GM19395 (cell line): ENCODE data around the gene ZNF474.

Experiments
- ATAC-seq: cut with Tn5 transposase; IDR thresholded peaks from one replicate; pipeline ENCODE4 v1.9.1; 2021; ENCODE audit warnings: mild to moderate bottlenecking, moderate library complexity; ENCODE audit not compliant: unreplicated experiment

Gene ZNF474

DNA sequence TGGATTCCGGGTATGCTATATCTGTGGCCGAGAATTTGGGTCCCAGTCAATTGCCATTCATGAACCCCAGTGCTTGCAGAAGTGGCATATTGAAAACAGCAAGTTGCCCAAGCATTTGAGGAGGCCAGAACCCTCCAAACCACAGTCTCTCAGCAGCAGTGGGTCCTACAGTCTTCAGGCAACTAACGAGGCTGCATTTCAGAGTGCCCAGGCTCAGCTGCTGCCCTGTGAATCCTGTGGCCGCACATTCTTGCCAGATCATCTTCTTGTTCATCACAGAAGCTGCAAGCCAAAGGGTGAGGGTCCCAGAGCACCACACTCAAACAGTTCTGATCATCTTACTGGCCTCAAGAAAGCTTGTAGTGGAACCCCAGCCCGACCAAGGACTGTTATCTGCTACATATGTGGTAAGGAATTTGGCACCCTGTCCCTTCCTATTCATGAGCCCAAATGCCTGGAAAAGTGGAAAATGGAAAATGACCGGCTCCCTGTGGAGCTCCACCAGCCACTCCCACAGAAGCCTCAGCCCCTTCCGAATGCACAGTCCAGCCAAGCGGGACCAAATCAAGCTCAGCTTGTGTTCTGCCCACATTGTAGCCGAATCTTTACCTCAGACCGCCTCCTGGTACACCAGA lies 23.0 kb downstream of the ZNF474 start:
- no peak for ATAC-seq

DNA sequence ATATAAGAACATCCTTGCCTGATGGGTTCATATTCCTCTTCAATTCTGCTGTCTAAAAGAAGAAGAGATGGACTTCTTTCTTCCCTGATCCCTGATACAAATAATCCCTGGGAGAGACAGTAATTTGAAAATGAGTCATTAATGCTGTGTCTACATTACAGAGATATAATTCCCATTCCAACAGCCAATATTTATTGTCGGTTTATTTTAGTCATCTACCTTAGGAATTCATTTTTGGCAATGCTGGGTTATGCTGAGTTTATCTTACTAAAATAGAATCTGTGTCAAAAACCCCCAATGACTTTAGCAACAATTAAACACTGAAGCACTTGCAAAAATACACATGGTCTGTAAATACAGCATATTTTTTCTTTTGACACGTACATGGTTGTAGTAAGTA lies 23.9 kb downstream of the ZNF474 start:
- ATAC-seq: no peak

DNA sequence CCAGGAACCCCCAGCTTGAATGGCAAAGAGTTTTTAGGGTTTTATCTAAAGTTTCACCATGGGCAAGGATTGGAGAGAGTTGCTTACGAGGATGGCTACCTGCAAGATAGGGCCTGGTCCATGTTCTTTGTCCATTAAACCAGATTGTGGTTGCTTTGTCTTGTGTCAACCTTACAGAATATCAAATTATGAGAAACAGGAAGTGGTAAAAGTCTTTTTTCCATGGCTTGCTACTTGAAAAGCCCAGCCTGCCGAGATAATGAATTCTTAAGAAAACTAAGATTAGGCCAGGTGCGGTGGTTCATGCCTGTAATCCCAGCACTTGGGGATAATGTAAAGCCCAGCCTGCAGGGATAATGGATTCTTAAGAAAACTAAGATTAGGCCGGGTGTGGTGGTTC lies 24.4 kb downstream of the ZNF474 start:
- no peak for ATAC-seq

DNA sequence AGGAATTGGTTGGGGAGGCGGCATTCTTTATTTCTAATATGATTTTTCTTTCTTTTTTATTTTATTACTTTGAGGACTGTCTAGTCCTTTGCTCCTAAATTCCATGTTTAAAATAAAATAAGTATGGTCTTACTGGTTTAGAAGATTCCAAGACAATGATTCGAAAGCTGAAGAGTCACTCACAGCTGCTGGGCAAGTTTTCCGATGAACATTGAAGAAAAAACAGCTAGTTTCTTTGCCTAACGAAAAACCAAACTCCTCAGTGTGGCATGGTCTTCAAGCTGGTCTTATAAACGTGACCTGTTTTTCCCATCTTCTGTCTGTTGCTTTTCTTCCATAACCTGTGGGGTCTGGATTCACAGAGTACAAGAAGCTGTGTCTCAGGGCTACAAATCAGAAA lies 25.1 kb downstream of the ZNF474 start:
- no peak for ATAC-seq

DNA sequence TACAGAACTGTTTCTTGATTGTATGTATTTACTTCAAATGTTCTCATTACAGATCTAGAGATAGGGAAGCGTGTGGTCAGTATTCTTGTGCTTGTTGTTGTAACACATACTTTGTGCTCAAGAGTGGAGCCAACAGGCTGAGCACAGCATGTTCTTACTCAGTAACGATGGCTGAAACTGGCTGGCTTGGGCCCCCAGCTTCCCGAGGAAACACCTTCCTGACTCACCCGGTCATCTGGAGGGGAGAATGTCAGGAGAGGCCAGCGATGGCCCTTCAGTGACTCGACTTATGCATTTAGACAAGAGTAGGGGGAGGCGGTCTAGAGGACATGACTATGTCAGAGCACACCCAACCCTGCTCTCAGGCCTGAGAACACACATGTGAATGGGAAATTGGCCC lies 25.6 kb downstream of the ZNF474 start:
- no peak for ATAC-seq

DNA sequence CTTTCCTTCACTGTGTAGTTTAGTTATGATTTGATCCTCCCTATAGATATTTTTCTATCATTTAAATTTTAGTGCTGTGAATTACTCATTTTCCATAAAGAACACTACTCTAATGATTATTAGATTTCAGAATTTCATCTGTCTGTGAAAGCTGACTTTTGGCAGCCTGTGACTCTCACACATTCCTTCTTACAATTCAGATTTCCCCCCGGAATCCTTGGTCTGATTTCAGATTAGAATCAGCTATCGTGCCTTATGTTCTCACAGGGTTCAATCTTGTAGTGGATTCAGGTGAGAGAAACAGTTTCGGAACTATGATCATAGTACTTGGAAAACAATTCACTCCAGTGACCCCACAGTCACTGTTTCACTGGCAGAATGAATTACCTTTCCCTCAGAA lies 26.2 kb downstream of the ZNF474 start:
- ATAC-seq: no peak

DNA sequence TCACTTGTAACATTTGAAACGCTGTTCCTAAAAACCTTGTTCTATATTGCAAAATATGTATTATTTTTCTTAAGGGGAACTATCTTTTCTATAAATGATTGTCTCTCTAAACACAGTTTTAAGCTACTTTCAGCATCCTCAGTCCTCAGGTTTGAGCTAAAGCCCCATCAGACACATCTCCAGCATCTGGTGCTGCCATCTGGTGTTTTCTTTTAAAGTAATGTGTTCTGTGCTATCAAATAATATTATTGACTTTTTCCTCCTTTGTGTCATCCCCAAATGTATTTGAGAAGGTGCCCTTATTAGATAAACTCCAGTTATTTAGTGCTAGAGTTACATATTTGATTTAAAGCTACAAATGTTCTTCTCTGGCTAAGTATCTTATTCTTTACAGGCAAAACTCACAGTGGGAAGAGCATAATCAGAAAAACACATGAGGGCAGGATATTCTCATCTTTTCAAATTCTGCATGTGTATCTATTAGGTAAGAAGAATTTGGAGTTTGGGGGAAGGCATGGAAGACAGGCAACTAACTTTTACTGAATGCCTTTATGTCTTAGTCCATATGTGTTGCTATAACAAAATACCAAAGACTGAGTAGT lies 27.5 kb downstream of the ZNF474 start:
- ATAC-seq: no peak

DNA sequence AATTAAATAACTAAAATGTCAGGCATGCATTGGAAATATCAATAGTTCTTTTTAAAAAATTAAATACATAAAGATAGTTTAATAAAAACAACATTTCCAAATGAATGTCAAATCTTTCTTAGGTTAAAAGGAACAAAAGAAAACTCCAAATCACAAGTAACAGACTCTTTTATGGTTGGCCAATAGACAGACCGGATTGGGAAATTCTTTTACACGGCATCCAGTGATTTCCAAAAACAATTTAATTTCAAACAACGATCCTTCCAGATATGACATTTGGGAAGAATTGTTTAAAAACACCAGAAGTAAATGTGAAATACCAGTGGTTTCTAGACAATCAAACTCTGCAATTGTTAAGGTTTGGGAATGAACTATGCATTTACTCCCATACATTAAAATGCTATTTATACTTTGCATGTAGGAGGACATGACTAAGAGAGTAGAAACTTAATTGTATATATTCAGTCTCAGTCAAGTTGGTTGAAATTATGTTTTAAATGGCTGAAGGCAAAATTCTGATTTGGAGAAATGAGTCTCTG lies 32.8 kb downstream of the ZNF474 start:
- no peak for ATAC-seq

DNA sequence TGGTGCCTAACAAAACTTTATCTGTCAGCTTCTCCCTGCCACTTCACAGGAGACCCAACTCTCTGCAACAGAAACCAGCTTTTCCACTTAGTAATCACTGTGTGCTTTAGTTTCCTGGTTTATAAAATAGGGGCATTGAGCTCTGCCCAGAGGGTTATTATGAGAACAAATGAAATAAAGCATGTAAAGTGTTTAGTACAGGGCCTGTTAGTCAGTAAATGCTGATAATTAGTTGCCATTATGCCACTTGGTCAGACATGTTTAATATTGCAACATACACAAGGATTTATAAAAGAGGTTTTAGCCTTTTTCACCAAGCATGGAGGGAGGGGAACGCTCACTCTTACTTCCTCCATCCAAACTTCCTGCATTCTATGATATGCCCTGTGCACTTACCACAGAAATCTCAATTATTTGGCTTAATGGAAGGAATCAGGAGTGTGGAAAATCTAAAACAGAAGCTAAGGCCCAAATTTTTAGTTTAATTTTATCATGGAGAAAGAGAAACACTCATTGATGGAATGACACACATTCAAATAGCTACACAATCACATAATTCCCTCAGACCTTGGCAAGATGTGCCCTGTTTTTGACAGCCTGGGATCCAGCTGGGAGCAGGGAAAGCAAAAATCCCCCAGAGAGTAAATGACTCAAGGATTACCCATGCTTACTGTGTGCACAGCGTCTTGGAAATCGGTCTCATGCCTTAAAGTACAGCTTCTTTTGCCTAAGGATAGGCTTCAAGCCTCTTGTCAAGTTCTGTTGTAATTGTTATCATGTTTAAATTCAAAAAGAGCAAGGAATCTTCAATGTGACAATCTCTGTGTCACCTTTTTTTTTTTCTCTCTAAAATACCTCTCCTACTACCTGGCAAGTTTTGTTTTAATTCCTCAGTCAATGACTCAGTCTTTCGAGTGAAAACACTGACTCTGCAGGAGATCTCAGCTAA lies 34.0 kb downstream of the ZNF474 start:
- no peak for ATAC-seq

DNA sequence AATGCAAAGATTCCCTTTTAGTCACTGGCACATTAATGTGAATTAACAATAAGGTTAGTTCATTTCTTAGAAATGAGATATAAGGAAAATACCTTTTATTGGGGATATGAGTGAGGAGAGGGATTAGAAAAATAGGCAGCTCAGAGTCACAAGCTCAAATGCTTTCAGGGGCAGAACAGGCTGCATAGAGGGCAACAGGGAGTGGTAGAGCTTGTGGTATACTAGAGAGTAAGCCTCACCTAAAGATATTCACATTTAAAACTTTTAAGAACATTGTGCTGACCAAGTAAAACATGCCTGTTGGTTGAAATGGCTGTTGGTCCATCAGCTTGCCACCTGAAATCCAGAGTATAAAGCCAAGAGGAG lies 34.7 kb downstream of the ZNF474 start:
- ATAC-seq: no peak

DNA sequence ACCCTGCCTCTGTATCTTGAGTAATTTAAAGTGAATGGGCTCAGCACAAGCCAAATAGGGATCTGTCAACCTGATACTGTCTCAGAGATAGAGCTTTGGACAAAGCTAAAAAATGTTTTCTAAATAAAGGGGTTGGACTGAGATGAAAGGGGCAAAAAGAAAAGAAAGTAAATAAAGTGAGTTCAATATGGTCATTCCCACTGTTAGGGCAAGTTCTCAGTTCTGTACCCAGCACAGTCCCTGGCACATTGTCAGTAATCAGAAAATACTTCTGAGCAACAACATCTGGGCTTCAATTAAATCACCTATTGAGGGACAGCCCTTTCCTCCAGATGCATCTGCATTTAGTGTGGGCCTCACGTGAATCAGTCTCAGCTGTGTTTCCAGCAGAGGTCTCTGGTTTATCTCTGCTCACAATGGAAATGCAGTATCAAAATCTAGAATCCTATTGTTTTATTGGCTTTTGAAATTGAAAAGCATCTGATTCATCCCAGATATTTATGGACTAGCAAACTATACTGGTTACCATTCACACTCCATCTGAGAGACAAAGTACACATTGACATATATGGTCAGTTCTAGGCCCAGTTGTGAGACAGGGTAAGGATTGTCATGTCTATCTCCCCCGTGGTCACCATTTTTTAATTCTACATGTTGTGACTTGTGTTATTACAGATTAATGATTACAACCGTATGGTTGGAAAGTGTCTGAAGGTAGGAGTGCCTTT lies 35.6 kb downstream of the ZNF474 start:
- ATAC-seq: no peak

DNA sequence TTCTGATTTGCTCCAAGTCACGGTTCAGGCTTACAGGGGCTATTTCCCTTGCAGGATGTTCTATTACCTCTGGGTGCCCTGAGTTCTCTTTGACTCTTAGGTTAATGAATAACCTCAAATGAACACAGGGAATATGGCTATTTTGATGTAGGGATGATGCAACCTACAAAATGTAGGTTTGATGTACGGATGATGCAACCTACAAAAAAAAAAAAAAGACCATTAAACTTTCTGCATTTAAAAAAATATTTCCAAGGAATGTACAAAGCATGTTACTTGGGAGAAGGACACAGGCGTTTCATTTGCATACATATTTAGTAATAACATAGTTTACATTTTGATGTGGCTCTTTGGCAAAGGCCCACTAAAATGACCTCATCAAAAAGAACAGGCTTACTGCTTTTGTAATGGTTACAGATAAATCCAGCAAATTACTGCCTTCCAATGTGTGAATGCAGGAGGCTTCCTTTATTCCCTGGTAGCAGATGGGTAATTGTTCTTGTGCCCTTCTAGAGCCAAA lies 36.3 kb downstream of the ZNF474 start:
- ATAC-seq: no peak

DNA sequence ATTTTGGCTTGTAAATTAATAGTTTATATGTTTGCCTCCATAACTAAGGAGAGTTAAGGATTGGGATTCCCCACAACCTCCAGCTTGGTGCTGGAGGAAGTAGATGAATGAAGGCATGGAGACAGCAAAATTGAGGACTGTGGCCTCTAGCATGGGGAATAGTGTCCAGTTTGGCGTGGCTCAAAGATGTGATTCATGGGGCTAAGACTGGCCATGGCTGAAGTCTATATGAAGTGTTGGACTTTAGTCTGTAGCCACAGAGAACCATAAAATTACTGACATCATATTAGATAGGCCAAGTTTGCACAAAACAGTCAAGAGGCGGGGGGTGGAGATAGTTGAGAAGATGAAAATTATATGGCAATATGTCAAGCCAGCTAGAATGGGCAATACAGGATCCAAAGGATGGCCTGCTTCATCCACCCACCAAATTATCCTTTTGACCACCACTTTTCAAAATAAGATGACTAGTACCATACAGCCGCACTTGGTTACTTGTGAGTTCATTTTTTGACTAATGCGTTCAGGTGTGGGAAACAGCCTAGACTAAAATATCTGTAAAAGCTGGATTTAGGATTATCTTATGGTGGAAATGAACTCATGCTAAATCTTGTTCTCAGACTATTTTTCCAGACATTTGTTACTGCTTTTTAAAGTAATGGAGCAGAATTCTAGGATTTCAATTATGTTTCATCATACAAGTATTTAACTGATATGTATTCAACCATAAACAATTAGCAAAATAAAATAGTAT lies 40.2 kb downstream of the ZNF474 start:
- ATAC-seq: no peak

DNA sequence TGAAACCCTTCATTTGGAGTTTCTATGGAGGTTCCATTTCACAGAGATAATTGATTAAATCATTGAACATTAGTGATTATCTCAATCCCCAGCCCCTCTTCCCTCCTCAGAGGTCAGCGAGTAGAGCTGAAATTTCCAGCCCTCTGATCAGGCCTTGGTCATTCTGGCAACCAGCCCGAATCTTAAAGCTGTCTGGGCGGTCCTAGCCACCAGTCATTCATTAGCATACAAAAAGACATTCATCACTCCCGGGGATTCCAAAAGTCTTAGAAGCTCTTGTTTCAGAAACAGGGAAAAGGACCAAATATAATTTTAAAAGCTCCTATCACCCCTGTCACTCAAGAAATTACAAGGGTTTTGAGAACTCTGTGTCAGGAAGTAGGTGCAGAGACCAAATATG lies 41.3 kb downstream of the ZNF474 start:
- no peak for ATAC-seq

DNA sequence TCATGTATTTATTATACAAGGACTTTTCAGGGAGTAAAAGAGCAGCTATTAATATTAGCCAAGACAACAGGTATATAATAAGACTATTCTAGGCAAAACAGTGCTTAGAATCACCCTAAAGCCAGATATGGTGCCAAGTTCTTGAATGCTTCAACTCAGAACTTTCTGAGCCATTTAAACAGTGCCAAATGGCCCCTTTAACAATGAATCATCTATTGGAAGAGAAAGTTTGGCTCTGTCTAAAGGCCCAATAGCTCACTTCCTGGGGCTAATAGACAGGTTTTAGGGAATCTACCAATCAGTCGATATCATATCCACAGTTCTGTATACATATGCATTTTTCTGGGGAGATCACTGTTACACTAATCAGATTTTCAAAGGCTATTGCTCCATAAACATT lies 42.9 kb downstream of the ZNF474 start:
- no peak for ATAC-seq

DNA sequence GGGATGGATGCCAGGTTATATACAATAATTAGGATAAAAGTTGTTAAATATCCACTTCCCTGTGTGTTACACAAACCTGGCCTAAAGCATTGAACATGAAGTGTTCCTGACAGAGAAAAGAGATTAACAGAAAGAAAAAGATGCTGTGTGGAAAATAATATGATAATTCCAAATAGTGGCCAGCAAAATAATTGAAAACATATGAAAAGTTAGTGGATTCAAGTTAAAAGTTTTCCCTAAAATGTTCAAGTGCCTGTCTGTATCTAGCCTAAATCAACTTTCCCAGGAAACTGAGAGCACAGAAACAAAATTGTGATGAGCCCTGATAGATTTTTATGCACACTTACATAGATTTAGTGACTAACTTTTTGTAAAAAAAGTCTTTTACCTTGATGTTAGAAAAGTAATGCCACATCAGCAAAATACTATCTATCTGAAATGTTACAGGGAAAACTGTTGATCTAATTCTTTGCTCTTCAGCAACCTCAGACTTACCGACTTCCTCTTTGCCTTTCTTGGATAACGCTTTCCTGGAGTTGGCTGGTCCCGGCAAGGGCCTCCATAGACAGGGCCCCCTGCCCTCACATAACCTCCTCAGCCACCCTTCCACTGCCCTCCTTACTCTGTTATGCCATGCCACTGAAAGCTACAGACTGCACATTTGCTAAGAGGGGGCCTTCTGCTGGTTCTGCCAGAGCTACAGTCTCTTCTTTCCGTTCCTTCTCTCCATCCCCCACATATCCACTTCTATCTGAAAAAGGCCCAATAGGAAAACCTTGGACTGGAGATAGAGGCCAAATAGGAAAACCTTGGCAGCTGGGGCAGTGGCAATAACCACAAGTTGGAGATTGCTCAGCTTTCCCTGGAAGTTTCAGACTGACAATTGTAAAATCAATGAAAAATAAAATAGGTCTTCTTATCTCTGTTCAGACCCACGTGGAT lies 44.4 kb downstream of the ZNF474 start:
- ATAC-seq: no peak

DNA sequence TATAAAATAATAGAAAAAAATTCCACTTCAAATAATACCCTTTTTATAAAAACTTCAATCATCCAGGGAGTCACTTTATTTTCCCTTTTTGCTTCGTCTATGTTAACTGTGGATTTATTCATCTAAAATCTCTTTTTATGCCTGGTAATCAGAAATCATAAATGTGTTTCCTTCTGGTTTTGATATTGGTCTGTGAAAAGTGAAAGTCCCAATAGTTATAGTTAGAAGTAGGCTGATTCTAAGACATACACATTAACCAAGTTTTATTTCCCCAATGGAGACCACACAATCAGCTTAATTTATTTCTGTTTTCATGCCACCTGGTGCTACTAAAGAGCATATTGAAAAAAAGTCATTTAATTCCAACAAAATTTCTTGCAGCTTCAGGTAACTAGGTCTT lies 45.7 kb downstream of the ZNF474 start:
- ATAC-seq: no peak

DNA sequence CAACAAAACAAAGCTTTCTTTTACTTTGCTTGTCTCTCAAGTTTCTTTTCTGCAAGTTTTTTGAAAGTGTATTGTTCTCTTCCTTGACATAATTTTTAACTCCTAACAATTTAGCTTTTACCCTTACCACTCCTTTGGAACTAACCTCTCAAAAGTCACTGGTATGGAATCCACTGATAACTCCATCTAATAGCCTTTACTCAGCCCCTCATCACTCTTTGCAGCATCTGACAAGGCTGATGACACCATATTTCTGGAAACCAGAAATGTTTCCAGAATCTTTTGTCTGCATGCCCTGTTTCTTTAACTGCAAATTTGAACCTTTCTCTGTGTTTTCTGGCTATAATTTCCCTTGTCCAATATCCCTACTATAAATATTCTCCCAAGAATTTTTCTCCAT lies 46.5 kb downstream of the ZNF474 start:
- no peak for ATAC-seq

DNA sequence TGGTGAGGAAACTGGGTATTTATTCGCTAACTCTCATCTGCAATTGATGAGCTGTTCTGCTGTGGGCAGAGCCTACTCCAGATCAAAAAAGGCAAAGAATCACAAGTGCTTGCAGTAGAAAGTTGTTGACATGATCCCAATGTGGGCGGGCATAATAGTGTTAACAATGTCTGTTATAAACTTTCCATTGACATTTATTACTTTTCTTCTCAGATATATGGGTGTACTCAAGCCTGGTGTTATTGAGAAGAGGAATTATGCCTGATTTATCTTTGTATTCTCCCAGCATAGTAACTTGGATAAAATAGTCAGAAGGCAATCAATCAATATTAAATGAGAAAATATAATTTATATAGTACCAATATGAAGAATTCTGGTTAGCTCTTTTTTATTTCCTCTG lies 47.8 kb downstream of the ZNF474 start:
- ATAC-seq: no peak
